WTC11 (cell line): ENCODE results near the gene KRT79. TPM values are rescaled to one million over a fixed set of nuclear protein-coding genes. Genes with fewer than 3 reads are reported as not detected.
"Not testable (repeated sequence)": the region's sequence is repeated elsewhere in the genome, so short reads cannot be mapped to it uniquely, and the experiment has no call there.

Experiments
- ATAC-seq: fragments of 200-7000 bp; cut with Tn5 transposase; 2 replicates; pipeline ENCODE4 v1.10.0; 2021; ENCODE audit warnings: mild to moderate bottlenecking, moderate library complexity
- CTCF ChIA-PET: fragments of 300-600 bp; sonication (Branson Sonifier 250); formaldehyde crosslinking; loops from one replicate; lab custom pipeline; 2021; ENCODE audit warnings: antibody characterized with exemption; lab: Charles Lee
- POLR2A ChIA-PET: fragments of 350-600 bp; sonication (Branson Sonifier 250); formaldehyde crosslinking; loops from one replicate; lab custom pipeline; 2021; ENCODE audit warnings: antibody characterized with exemption; lab: Charles Lee
- DNase-seq: peaks from one replicate; pipeline ENCODE4 v3.0.0; 2021; ENCODE audit warnings: low spot score
- H3K27ac Mint-ChIP-seq: 2 replicates; pipeline ENCODE4 v1.8.0; 2021; ENCODE audit warnings: mixed read lengths
- H3K27me3 Mint-ChIP-seq: 2 replicates; pipeline ENCODE4 v1.8.0; 2021; ENCODE audit warnings: low read depth, mild to moderate bottlenecking, moderate library complexity, mixed read lengths
- H3K36me3 Mint-ChIP-seq: 2 replicates; pipeline ENCODE4 v1.8.0; 2021; ENCODE audit warnings: mixed read lengths
- H3K4me1 Mint-ChIP-seq: 2 replicates; pipeline ENCODE4 v1.8.0; 2022; ENCODE audit warnings: mixed read lengths
- H3K4me3 Mint-ChIP-seq: 2 replicates; pipeline ENCODE4 v1.8.0; 2021; ENCODE audit warnings: mild to moderate bottlenecking, moderate library complexity, mixed read lengths
- H3K9me3 Mint-ChIP-seq: 2 replicates; pipeline ENCODE4 v1.8.0; 2021; ENCODE audit warnings: mixed read lengths
- ATF2 ChIP-seq: sonication (generic); formaldehyde crosslinking; IDR thresholded peaks from 2 replicates; pipeline ENCODE4 v1.8.1; 2022; ENCODE audit warnings: low read depth, missing genetic modification reagents, borderline replicate concordance
- ATF6 ChIP-seq: sonication (generic); formaldehyde crosslinking; IDR thresholded peaks from 2 replicates; pipeline ENCODE4 v1.8.1; 2023; ENCODE audit warnings: mild to moderate bottlenecking, missing genetic modification reagents
- CBFB ChIP-seq: sonication (generic); formaldehyde crosslinking; IDR thresholded peaks from 2 replicates; pipeline ENCODE4 v1.8.1; 2022; ENCODE audit warnings: mild to moderate bottlenecking, low read depth, missing genetic modification reagents
- CREM ChIP-seq: sonication (generic); formaldehyde crosslinking; IDR thresholded peaks from 2 replicates; pipeline ENCODE4 v1.8.1; 2022; ENCODE audit warnings: mild to moderate bottlenecking, missing genetic modification reagents, moderate library complexity
- E2F5 ChIP-seq: sonication (generic); formaldehyde crosslinking; IDR thresholded peaks from 2 replicates; pipeline ENCODE4 v1.8.1; 2022; ENCODE audit warnings: mild to moderate bottlenecking, moderate library complexity, missing genetic modification reagents
- GRHL2 ChIP-seq: fragments of 250-450 bp; sonication (Bioruptor Pico); IDR thresholded peaks from 2 replicates; pipeline ENCODE4 v1.8.0; 2022; ENCODE audit warnings: mild to moderate bottlenecking, moderate library complexity; ENCODE audit not compliant: insufficient replicate concordance, severe bottlenecking
- IRF2 ChIP-seq: sonication (generic); formaldehyde crosslinking; IDR thresholded peaks from 2 replicates; pipeline ENCODE4 v1.8.0; 2022; ENCODE audit warnings: low read depth, missing genetic modification reagents, borderline replicate concordance
- MXD4 ChIP-seq: fragments of 250-450 bp; sonication (Bioruptor Pico); IDR thresholded peaks from 2 replicates; pipeline ENCODE4 v1.8.0; 2021; ENCODE audit warnings: mild to moderate bottlenecking, moderate library complexity, borderline replicate concordance
- PREB ChIP-seq: sonication (generic); formaldehyde crosslinking; IDR thresholded peaks from 2 replicates; pipeline ENCODE4 v1.8.1; 2022; ENCODE audit warnings: mild to moderate bottlenecking, missing genetic modification reagents, moderate library complexity, borderline replicate concordance
- RORB ChIP-seq: fragments of 250-450 bp; sonication (Bioruptor Pico); IDR thresholded peaks from 2 replicates; pipeline ENCODE4 v1.9.0; 2021; ENCODE audit warnings: mild to moderate bottlenecking
- TEAD1 ChIP-seq: sonication (generic); formaldehyde crosslinking; IDR thresholded peaks from 2 replicates; pipeline ENCODE4 v1.8.0; 2022; ENCODE audit warnings: mild to moderate bottlenecking, missing genetic modification reagents
- ZNF219 ChIP-seq: sonication (generic); formaldehyde crosslinking; IDR thresholded peaks from 2 replicates; pipeline ENCODE4 v1.8.0; 2023; ENCODE audit warnings: missing genetic modification reagents, mild to moderate bottlenecking, borderline replicate concordance
- ZNF416 ChIP-seq: fragments of 250-450 bp; sonication (Bioruptor Pico); IDR thresholded peaks from 2 replicates; pipeline ENCODE4 v1.9.0; 2021; ENCODE audit warnings: mild to moderate bottlenecking, inconsistent platforms
- total RNA-seq: library from RNA; stranded (reverse); gene quantifications from 3 replicates; pipeline ENCODE4 v1.2.3, GENCODE V29; 2021

Gene KRT79
- total RNA-seq, 1 experiment from 2014 or later = not detected

- no peak for TF ChIP-seq E2F5 (CRISPR knock-in tag)
- TF ChIP-seq ATF6 (CRISPR knock-in tag) = no peak
- TF ChIP-seq GRHL2 (CRISPR knock-in tag) = no peak
- no peak for TF ChIP-seq TEAD1
- TF ChIP-seq, all 79 proteins: peak for 0
These were observed 37.7 kb downstream of the KRT79 start (continued) for GRCh38 chr12:52796429-52796794.

GRCh38 chr12:52795694-52796428 is 38.2 kb downstream of the KRT79 start, which contains the start of gene KRT3:
TSS of gene KRT3 (minus strand) at chr12:52796117. CDS start at chr12:52796042, 75 bp downstream.
- CTCF ChIA-PET = interaction anchor here (2.0 kb wide), 1 partner anchor 103 kb away, joined by 4 read pairs; no protein-coding TSS in a partner anchor
- H3K27ac Mint-ChIP-seq = no peak within 1 kb of the TSS
- H3K9me3 Mint-ChIP-seq = 0 out of 2 replicates have a peak, but pooled peaks cover 3% of the 10 kb centered on the region
- ATAC-seq = no peak
- TF ChIP-seq CBFB = no peak
- no peak for TF ChIP-seq ZNF219
- no peak for TF ChIP-seq ATF2 (CRISPR knock-in tag)
- no peak for TF ChIP-seq TEAD1
- TF ChIP-seq PREB (CRISPR knock-in tag) = no peak
- TF ChIP-seq ZNF416 = no peak
- no peak for TF ChIP-seq CREM (CRISPR knock-in tag)
- TF ChIP-seq RORB = no peak
- no peak for TF ChIP-seq MXD4 (CRISPR knock-in tag)
- no peak for TF ChIP-seq IRF2 (CRISPR knock-in tag)
- TF ChIP-seq, all 79 proteins: peak for 0
- DNase-seq = no peak
- H3K4me1 Mint-ChIP-seq = peaks cover 18% of the 10 kb centered on the region
- no peaks in the 10 kb centered on the region for H3K36me3 Mint-ChIP-seq
- POLR2A ChIA-PET = no interaction called here
- no peak within 1 kb of the TSS for H3K4me3 Mint-ChIP-seq
- H3K27me3 Mint-ChIP-seq = no peaks in the 10 kb centered on the region; the same call in 1 of the 2 replicates

- ATAC-seq, POLR2A ChIA-PET, H3K9me3 Mint-ChIP-seq: not testable (repeated sequence)
These were observed 38.8 kb downstream of the KRT79 start for GRCh38 chr12:52795332-52795674.

More at GRCh38 chr12:52795332-52795674, 38.8 kb downstream of the KRT79 start:
- CTCF ChIA-PET = interaction anchor here (2.0 kb wide), 1 partner anchor 103 kb away, joined by 4 read pairs; no protein-coding TSS in a partner anchor
- not testable (repeated sequence) for H3K27me3 Mint-ChIP-seq, H3K27ac Mint-ChIP-seq, DNase-seq, H3K36me3 Mint-ChIP-seq, H3K4me3 Mint-ChIP-seq
- H3K4me1 Mint-ChIP-seq = peaks cover 17% of the 10 kb centered on the region
